ENCODE measurements around the gene NPFFR2.

DNA sequence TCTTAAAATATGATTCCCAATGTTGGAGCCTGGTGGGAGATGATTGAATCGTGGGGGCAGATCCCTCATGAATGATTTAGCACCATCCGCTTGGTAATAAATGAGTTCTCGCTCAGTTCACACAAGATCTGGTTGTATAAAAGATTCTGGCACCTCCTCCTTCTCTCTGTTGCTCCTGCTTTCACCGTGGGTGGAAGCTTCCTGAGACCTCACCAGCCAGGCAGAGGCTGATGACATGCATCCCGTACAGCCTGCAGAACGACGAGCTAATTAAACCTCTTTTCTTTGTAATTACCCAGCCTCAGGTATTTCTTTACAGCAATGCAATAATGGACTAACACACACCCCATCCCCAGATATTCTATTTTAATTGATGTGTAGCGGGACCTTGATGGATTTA lies 162.2 kb downstream of the NPFFR2 start:
- TF ChIP-seq POLR2A (IDR thresholded peaks at IDR 0.05) (no peak), POLR2AphosphoS5 (IDR thresholded peaks at IDR 0.05) (no peak)
- TF ChIP-seq, protein P1, sequence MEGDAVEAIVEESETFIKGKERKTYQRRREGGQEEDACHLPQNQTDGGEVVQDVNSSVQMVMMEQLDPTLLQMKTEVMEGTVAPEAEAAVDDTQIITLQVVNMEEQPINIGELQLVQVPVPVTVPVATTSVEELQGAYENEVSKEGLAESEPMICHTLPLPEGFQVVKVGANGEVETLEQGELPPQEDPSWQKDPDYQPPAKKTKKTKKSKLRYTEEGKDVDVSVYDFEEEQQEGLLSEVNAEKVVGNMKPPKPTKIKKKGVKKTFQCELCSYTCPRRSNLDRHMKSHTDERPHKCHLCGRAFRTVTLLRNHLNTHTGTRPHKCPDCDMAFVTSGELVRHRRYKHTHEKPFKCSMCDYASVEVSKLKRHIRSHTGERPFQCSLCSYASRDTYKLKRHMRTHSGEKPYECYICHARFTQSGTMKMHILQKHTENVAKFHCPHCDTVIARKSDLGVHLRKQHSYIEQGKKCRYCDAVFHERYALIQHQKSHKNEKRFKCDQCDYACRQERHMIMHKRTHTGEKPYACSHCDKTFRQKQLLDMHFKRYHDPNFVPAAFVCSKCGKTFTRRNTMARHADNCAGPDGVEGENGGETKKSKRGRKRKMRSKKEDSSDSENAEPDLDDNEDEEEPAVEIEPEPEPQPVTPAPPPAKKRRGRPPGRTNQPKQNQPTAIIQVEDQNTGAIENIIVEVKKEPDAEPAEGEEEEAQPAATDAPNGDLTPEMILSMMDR (IDR thresholded peaks at IDR 0.05) = no peak

Measured in breast epithelium (tissue), 3 donors.